ENCODE data around the gene OTOG.

The OTOG gene

GRCh38 chr11:17591293-17591692, 44.2 kb downstream of the OTOG start:
- no peak for DNase-seq

GRCh38 chr11:17593466-17594245, 46.6 kb downstream of the OTOG start:
- no peak for DNase-seq

- DNase-seq: no peak
Measured at GRCh38 chr11:17594686-17595192, 47.7 kb downstream of the OTOG start.

- no peak for DNase-seq
Measured at GRCh38 chr11:17595526-17596309, 48.7 kb downstream of the OTOG start.

GRCh38 chr11:17596310-17596669, 49.2 kb downstream of the OTOG start:
- DNase-seq: no peak

- DNase-seq: no peak
Measured at GRCh38 chr11:17596711-17597110, 49.7 kb downstream of the OTOG start.

- DNase-seq: no peak
Measured at GRCh38 chr11:17597770-17598169, 50.7 kb downstream of the OTOG start.

GRCh38 chr11:17598700-17599459, 51.8 kb downstream of the OTOG start:
- DNase-seq: peak; percentile 46

- no peak for DNase-seq
Measured at GRCh38 chr11:17599460-17599925, 52.4 kb downstream of the OTOG start.

GRCh38 chr11:17600316-17601255, 53.5 kb downstream of the OTOG start:
- no peak for DNase-seq

- DNase-seq: no peak
Measured at GRCh38 chr11:17601256-17601671, 54.2 kb downstream of the OTOG start.

- no peak for DNase-seq
Measured at GRCh38 chr11:17601676-17602075, 54.6 kb downstream of the OTOG start.

- no peak for DNase-seq
Measured at GRCh38 chr11:17602105-17603001, 55.3 kb downstream of the OTOG start.

- DNase-seq: no peak
Measured at GRCh38 chr11:17603056-17603825, 56.2 kb downstream of the OTOG start.

GRCh38 chr11:17604201-17604914, 57.3 kb downstream of the OTOG start:
- no peak for DNase-seq

GRCh38 chr11:17604915-17605233, 57.8 kb downstream of the OTOG start:
- DNase-seq: no peak

GRCh38 chr11:17605651-17606122, 58.6 kb downstream of the OTOG start:
- no peak for DNase-seq

GRCh38 chr11:17606233-17607082, 59.4 kb downstream of the OTOG start:
- DNase-seq: no peak

- no peak for DNase-seq
Measured at GRCh38 chr11:17607083-17607429, 60.0 kb downstream of the OTOG start.

Measured in stimulated activated naive CD4-positive, alpha-beta T cell treated with Interleukin-2 at 50 U/mL for 16 hours (primary cell).